A673 (cell line): ENCODE results near the gene ABHD16A.

Experiments
- CTCF ChIP-seq: fragments of 300-800, 200-600 bp; sonication (generic); conservative IDR thresholded peaks from 2 replicates; pipeline ENCODE4 v1.5.1; 2017; ENCODE audit warnings: low read depth, mild to moderate bottlenecking, antibody characterized with exemption, low read length, moderate library complexity, mixed read lengths
- EZH2 ChIP-seq: fragments of 200-600 bp; sonication (generic); IDR thresholded peaks from 2 replicates; pipeline ENCODE4 v1.6.1; 2017; ENCODE audit warnings: borderline replicate concordance, low read depth, mild to moderate bottlenecking, mixed read lengths, antibody characterized with exemption, low read length; ENCODE audit not compliant: poor library complexity, severe bottlenecking

DNA sequence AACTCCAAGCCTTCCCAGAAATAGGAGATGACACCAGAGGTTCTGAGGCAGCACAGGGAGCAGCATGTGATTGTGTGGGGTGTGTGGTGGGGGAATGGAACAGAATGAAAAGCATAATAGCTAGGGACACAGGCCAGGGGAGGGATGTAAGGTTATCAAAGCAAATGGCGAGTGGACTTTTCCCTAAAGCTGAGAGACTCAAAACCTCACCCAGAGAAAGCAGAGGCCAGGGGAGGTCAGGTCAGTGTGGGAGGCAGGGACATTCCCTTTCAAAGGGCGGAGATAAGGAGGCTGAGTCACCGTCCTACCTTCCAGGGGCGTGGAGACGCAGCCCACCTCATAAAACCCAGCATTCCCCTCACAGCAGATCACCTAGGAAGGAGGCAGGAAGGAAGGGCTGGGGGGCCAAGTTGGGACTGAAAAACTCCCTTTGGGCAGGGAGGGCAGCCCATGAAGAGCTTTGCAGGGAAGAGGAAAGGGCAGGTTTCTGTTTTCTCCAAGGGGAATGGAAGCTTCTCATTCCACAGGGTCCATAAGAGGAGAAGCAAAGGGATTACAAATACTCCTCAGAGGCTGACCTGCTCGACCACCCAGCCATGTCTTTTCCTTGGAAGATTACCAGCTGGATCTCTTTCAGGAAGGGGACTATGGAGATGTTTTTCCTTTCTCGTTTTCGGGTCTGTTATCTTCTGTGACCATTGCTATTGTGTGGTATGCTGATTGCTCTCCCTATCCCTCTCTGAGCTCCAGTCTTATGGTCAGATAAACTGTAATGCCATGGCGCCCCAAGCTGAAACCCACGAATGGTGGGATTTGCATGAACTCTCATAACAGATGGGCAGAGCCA lies 12.7 kb downstream of the ABHD16A start:
- no peak for TF ChIP-seq CTCF
- TF ChIP-seq EZH2: no peak
